ENCODE results near the gene METTL6.
A peak's percentile ranks its signal among the peaks of the same experiment; 100 is the strongest.
"Not testable (repeated sequence)": the region's sequence is repeated elsewhere in the genome, so short reads cannot be mapped to it uniquely, and the experiment has no call there.

METTL6 gene

GRCh38 chr3:15433531-15433930, 6.2 kb upstream of the METTL6 start:
- peaks cover 42 to 75% (median 65%) of the 10 kb centered on the region in 5 donors for H3K36me3 ChIP-seq (ENCODE audit: control insufficient read depth in 5 of 5, insufficient read depth in 5 of 5, low read length in 5 of 5)
- no peak overlapping the region for H3K27ac ChIP-seq (ENCODE audit: low read depth, low read length)
- H3K9me3 ChIP-seq (ENCODE audit: control insufficient read depth in 5 of 5, low read length in 5 of 5) = no peaks in the 10 kb centered on the region
- no peak overlapping the region for H3K4me3 ChIP-seq (ENCODE audit: low read depth in 1 of 5, low read length in 5 of 5)
- peaks cover 2 to 17% (median 10%) of the 10 kb centered on the region in 5 donors for H3K4me1 ChIP-seq (ENCODE audit: control insufficient read depth in 5 of 5, insufficient read depth in 5 of 5, low read length in 5 of 5)
- H3K27me3 ChIP-seq (ENCODE audit: control insufficient read depth in 5 of 5, insufficient read depth in 4 of 5, low read length in 5 of 5) = no peaks in the 10 kb centered on the region
- H3K9ac ChIP-seq (ENCODE audit: low read length in 5 of 5) = no peak overlapping the region

DNA sequence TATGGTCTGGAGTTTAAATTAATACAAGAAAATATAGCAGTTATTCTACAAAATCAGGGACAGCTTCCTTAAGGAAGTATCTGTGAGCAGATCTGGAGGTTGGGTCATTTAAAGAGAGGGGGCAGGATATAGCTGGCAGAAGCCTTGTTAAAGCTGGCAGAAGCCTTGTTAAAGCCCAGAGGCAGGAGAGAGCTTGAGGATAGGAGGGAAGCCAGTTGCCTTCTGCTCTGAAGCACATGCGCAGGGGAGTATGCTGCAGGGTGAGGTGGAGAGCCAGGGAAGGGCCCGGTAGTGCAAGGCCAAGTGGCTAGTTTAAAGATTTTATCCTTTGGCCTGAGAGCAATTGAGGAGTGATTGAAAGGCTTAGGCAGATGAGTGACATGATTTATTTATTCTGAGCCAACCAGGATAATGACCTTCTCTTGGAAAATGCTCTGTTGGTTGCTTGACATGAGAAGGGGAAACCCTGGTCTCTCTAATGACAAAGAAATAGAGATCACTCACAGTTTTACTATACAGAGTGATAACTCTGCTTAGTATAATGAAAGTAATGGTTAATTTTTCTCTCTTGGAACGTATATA, 4.0 kb upstream of the METTL6 start:
- peaks cover 30 to 54% (median 49%) of the 10 kb centered on the region in 5 donors for H3K36me3 ChIP-seq (ENCODE audit: control insufficient read depth in 5 of 5, insufficient read depth in 5 of 5, low read length in 5 of 5)
- H3K27ac ChIP-seq (ENCODE audit: low read depth, low read length) = no peak overlapping the region
- H3K4me1 ChIP-seq (ENCODE audit: control insufficient read depth in 5 of 5, insufficient read depth in 5 of 5, low read length in 5 of 5) = peaks cover 2 to 33% (median 26%) of the 10 kb centered on the region in 5 donors
- no peak overlapping the region for H3K4me3 ChIP-seq (ENCODE audit: low read depth in 1 of 5, low read length in 5 of 5)
- no peaks in the 10 kb centered on the region for H3K27me3 ChIP-seq (ENCODE audit: control insufficient read depth in 5 of 5, insufficient read depth in 4 of 5, low read length in 5 of 5)
- H3K9ac ChIP-seq (ENCODE audit: low read length in 5 of 5) = peak overlapping the region in 1 of 5 donors; percentile 13
- no peaks in the 10 kb centered on the region for H3K9me3 ChIP-seq (ENCODE audit: control insufficient read depth in 5 of 5, low read length in 5 of 5)

GRCh38 chr3:15430624-15431023, 3.3 kb upstream of the METTL6 start:
- Histone ChIP-seq H3K9ac (ENCODE audit: low read length in 5 of 5) (peak overlapping the region in 1 of 5 donors; percentile 20), H3K27me3 (ENCODE audit: control insufficient read depth in 5 of 5, insufficient read depth in 4 of 5, low read length in 5 of 5) (no peaks in the 10 kb centered on the region), H3K4me1 (ENCODE audit: control insufficient read depth in 5 of 5, insufficient read depth in 5 of 5, low read length in 5 of 5) (peaks cover 2 to 37% (median 30%) of the 10 kb centered on the region in 5 donors), H3K36me3 (ENCODE audit: control insufficient read depth in 5 of 5, insufficient read depth in 5 of 5, low read length in 5 of 5) (peaks cover 25 to 47% (median 41%) of the 10 kb centered on the region in 5 donors), H3K4me3 (ENCODE audit: low read depth in 1 of 5, low read length in 5 of 5) (no peak overlapping the region), H3K9me3 (ENCODE audit: control insufficient read depth in 5 of 5, low read length in 5 of 5) (no peaks in the 10 kb centered on the region), H3K27ac (ENCODE audit: low read depth, low read length) (no peak overlapping the region)

GRCh38 chr3:15429080-15429479, 1.7 kb upstream of the METTL6 start:
- Histone ChIP-seq H3K9me3 (ENCODE audit: control insufficient read depth in 5 of 5, low read length in 5 of 5) (no peaks in the 10 kb centered on the region), H3K27ac (ENCODE audit: low read depth, low read length) (no peak overlapping the region), H3K27me3 (ENCODE audit: control insufficient read depth in 5 of 5, insufficient read depth in 4 of 5, low read length in 5 of 5) (no peaks in the 10 kb centered on the region), H3K4me1 (ENCODE audit: control insufficient read depth in 5 of 5, insufficient read depth in 5 of 5, low read length in 5 of 5) (peaks cover 2 to 41% (median 30%) of the 10 kb centered on the region in 5 donors), H3K9ac (ENCODE audit: low read length in 5 of 5) (peak overlapping the region in 2 of 5 donors; percentile 1 to 98), H3K4me3 (ENCODE audit: low read depth in 1 of 5, low read length in 5 of 5) (peak overlapping the region; percentile 90 to 99 (median 98)), H3K36me3 (ENCODE audit: control insufficient read depth in 5 of 5, insufficient read depth in 5 of 5, low read length in 5 of 5) (peaks cover 12 to 34% (median 26%) of the 10 kb centered on the region in 5 donors)

DNA sequence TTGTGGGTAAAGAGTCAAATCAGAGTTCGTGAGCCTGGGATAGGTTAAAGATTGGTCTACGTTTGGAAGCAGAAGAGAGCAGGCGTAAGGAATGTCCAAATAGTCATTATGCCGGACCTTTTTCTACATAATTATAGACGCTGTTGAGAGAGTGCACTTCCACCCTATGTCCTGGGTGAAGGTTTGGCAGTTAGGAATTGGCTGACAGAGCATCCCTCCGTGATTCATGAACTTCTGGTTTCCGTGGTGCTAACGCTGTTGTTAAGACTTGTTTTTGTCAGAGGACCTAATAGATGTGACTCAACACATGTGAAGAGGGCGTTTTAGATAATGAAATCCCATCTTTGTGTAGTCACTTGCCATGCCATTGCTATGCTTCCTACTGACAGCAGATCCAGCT, 1.2 kb upstream of the METTL6 start:
- peak overlapping the region; percentile 90 for H3K27ac ChIP-seq (ENCODE audit: low read depth, low read length)

DNA sequence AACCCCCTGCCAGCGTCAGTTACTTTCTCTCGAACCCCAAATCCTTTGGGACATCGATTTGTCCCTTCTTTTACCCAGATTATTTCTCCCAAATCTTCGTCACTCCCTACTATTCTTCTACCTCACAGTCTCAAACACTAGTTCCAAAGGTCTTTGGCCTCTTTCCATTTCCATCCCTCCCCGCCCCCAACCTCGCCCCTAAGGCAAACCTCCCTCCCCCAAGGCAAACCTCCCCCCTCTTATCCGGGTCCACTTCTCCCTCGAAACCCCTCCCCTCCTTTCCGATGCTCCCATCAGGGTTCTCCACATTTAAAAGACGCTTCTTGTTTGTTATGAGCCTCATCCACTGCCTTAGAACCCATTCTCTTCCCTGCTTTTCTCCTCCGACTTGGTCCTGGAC, 637 bp upstream of the METTL6 start:
- H3K9ac ChIP-seq (ENCODE audit: low read length in 5 of 5) = peak overlapping the region; percentile 86 to 99 (median 98)
- H3K27me3 ChIP-seq (ENCODE audit: control insufficient read depth in 5 of 5, insufficient read depth in 4 of 5, low read length in 5 of 5) = no peaks in the 10 kb centered on the region
- H3K4me3 ChIP-seq (ENCODE audit: low read depth in 1 of 5, low read length in 5 of 5) = peak overlapping the region; percentile 90 to 99 (median 98)
- H3K9me3 ChIP-seq (ENCODE audit: control insufficient read depth in 5 of 5, low read length in 5 of 5) = no peaks in the 10 kb centered on the region
- H3K27ac ChIP-seq (ENCODE audit: low read depth, low read length) = peak overlapping the region; percentile 90
- H3K4me1 ChIP-seq (ENCODE audit: control insufficient read depth in 5 of 5, insufficient read depth in 5 of 5, low read length in 5 of 5) = peaks cover 2 to 41% (median 30%) of the 10 kb centered on the region in 5 donors
- peaks cover 7 to 32% (median 19%) of the 10 kb centered on the region in 5 donors for H3K36me3 ChIP-seq (ENCODE audit: control insufficient read depth in 5 of 5, insufficient read depth in 5 of 5, low read length in 5 of 5)

More for the DNA sequence above, 1.2 kb upstream of the METTL6 start:
- Histone ChIP-seq H3K4me3 (ENCODE audit: low read depth in 1 of 5, low read length in 5 of 5) (peak overlapping the region; percentile 90 to 99 (median 98)), H3K9me3 (ENCODE audit: control insufficient read depth in 5 of 5, low read length in 5 of 5) (no peaks in the 10 kb centered on the region), H3K4me1 (ENCODE audit: control insufficient read depth in 5 of 5, insufficient read depth in 5 of 5, low read length in 5 of 5) (peaks cover 2 to 41% (median 30%) of the 10 kb centered on the region in 5 donors), H3K9ac (ENCODE audit: low read length in 5 of 5) (peak overlapping the region; percentile 86 to 99 (median 98)), H3K27me3 (ENCODE audit: control insufficient read depth in 5 of 5, insufficient read depth in 4 of 5, low read length in 5 of 5) (no peaks in the 10 kb centered on the region), H3K36me3 (ENCODE audit: control insufficient read depth in 5 of 5, insufficient read depth in 5 of 5, low read length in 5 of 5) (peaks cover 7 to 33% (median 24%) of the 10 kb centered on the region in 5 donors)

- Histone ChIP-seq H3K9ac (ENCODE audit: low read length in 5 of 5) (peak overlapping the region; percentile 86 to 99 (median 98)), H3K4me1 (ENCODE audit: control insufficient read depth in 5 of 5, insufficient read depth in 5 of 5, low read length in 5 of 5) (peaks cover 2 to 41% (median 30%) of the 10 kb centered on the region in 5 donors), H3K36me3 (ENCODE audit: control insufficient read depth in 5 of 5, insufficient read depth in 5 of 5, low read length in 5 of 5) (peaks cover 4 to 34% (median 18%) of the 10 kb centered on the region in 5 donors), H3K27me3 (ENCODE audit: control insufficient read depth in 5 of 5, insufficient read depth in 4 of 5, low read length in 5 of 5) (no peaks in the 10 kb centered on the region), H3K9me3 (ENCODE audit: control insufficient read depth in 5 of 5, low read length in 5 of 5) (no peaks in the 10 kb centered on the region), H3K27ac (ENCODE audit: low read depth, low read length) (peak overlapping the region; percentile 90), H3K4me3 (ENCODE audit: low read depth in 1 of 5, low read length in 5 of 5) (peak overlapping the region; percentile 90 to 99 (median 98))
Observed at GRCh38 chr3:15426579-15427118, 695 bp downstream of the METTL6 start.

DNA sequence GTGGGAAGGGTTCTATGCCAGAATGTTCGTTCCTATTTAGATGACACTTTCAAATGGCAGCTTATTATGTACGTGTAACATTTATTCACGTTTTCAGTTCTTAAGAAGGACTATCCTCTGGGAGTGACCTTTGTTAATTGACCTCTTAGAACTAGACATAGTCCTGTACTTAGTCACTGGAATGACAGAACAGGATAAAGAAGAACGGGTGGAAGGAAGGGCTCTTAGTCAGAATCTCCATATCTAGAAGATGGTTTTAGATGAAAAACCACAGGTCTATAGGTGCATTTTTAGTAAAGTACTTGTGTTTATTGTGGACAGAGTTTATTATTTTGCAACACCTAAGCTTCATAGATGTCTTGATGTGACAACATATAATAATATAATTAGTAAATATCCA, 6.5 kb downstream of the METTL6 start:
- H3K4me3 ChIP-seq (ENCODE audit: low read depth in 1 of 5, low read length in 5 of 5) = no peak overlapping the region
- no peaks in the 10 kb centered on the region for H3K27me3 ChIP-seq (ENCODE audit: control insufficient read depth in 5 of 5, insufficient read depth in 4 of 5, low read length in 5 of 5)
- H3K27ac ChIP-seq (ENCODE audit: low read depth, low read length) = no peak overlapping the region
- no peak overlapping the region for H3K9ac ChIP-seq (ENCODE audit: low read length in 5 of 5)
- no peaks in the 10 kb centered on the region for H3K9me3 ChIP-seq (ENCODE audit: control insufficient read depth in 5 of 5, low read length in 5 of 5)
- peaks cover 14 to 52% (median 23%) of the 10 kb centered on the region in 5 donors for H3K36me3 ChIP-seq (ENCODE audit: control insufficient read depth in 5 of 5, insufficient read depth in 5 of 5, low read length in 5 of 5)
- H3K4me1 ChIP-seq (ENCODE audit: control insufficient read depth in 5 of 5, insufficient read depth in 5 of 5, low read length in 5 of 5) = peaks cover 0 to 4% (median 0%) of the 10 kb centered on the region in 5 donors

DNA sequence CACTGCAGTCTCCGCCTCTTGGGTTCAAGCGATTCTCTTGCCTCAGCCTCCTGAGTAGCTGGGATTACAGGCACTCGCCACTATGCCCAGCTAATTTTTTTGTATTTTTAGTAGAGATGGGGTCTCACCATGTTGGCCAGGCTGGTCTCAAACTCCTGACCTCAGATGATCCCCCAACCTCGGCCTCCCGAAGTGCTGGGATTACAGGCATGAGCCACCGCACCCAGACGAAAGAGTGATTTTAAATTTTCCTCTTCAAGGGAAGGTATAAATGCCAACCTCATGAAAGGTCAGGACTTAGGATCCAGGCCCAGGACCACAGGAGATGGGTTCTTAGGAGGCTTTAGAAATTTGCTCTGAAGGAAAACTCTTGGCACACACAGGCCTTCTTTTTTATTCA, 16.4 kb downstream of the METTL6 start:
- H3K27me3 ChIP-seq (ENCODE audit: control insufficient read depth in 5 of 5, insufficient read depth in 4 of 5, low read length in 5 of 5); H3K4me3 ChIP-seq (ENCODE audit: low read depth in 1 of 5, low read length in 5 of 5); H3K9me3 ChIP-seq (ENCODE audit: control insufficient read depth in 5 of 5, low read length in 5 of 5); H3K9ac ChIP-seq (ENCODE audit: low read length in 5 of 5); H3K27ac ChIP-seq (ENCODE audit: low read depth, low read length): not testable (repeated sequence)
- Histone ChIP-seq H3K36me3 (ENCODE audit: control insufficient read depth in 5 of 5, insufficient read depth in 5 of 5, low read length in 5 of 5) (peaks cover 17 to 49% (median 35%) of the 10 kb centered on the region in 5 donors), H3K4me1 (ENCODE audit: control insufficient read depth in 5 of 5, insufficient read depth in 5 of 5, low read length in 5 of 5) (peaks cover 0 to 10% (median 4%) of the 10 kb centered on the region in 5 donors)

GRCh38 chr3:15409774-15410173, 17.6 kb downstream of the METTL6 start:
- H3K27ac ChIP-seq (ENCODE audit: low read depth, low read length) = no peak overlapping the region
- H3K27me3 ChIP-seq (ENCODE audit: control insufficient read depth in 5 of 5, insufficient read depth in 4 of 5, low read length in 5 of 5) = no peaks in the 10 kb centered on the region
- H3K9me3 ChIP-seq (ENCODE audit: control insufficient read depth in 5 of 5, low read length in 5 of 5) = no peaks in the 10 kb centered on the region
- peaks cover 6 to 38% (median 25%) of the 10 kb centered on the region in 5 donors for H3K36me3 ChIP-seq (ENCODE audit: control insufficient read depth in 5 of 5, insufficient read depth in 5 of 5, low read length in 5 of 5)
- H3K4me3 ChIP-seq (ENCODE audit: low read depth in 1 of 5, low read length in 5 of 5) = no peak overlapping the region
- peaks cover 0 to 10% (median 4%) of the 10 kb centered on the region in 5 donors for H3K4me1 ChIP-seq (ENCODE audit: control insufficient read depth in 5 of 5, insufficient read depth in 5 of 5, low read length in 5 of 5)
- H3K9ac ChIP-seq (ENCODE audit: low read length in 5 of 5) = no peak overlapping the region
